ENCODE data around the gene UGT1A4. TPM values are rescaled to one million over a fixed set of nuclear protein-coding genes. Genes with fewer than 3 reads are reported as not detected.
"Not testable (repeated sequence)": the region's sequence is repeated elsewhere in the genome, so short reads cannot be mapped to it uniquely, and the experiment has no call there.

The UGT1A4 gene
- total and polyA plus RNA-seq, 12 donors: not detected

GRCh38 chr2:233699424-233700027, 19.0 kb upstream of the UGT1A4 start:
- Histone ChIP-seq H3K36me3 (no peaks in the 10 kb centered on the region), H3K9me3 (peaks cover 0 to 12% (median 0%) of the 10 kb centered on the region in 11 donors), H3K4me1 (no peaks in the 10 kb centered on the region), H3K4me3 (no peak overlapping the region), H3K27ac (no peak overlapping the region), H3K27me3 (peaks cover 0 to 9% (median 0%) of the 10 kb centered on the region in 7 donors)
- DNase-seq (no peak), ATAC-seq (no peak)
- 87% methylated on average over 8 of the region's 8 CpGs for WGBS, 2 donors
- intact Hi-C loops (cut with DNase I): no loop called here
- no peak for TF ChIP-seq CTCF (IDR thresholded peaks at IDR 0.05)

GRCh38 chr2:233700028-233700635, 18.4 kb upstream of the UGT1A4 start:
- Histone ChIP-seq H3K36me3 (no peaks in the 10 kb centered on the region), H3K9me3 (peaks cover 0 to 15% (median 0%) of the 10 kb centered on the region in 11 donors), H3K4me1 (no peaks in the 10 kb centered on the region), H3K27me3 (peaks cover 0 to 9% (median 0%) of the 10 kb centered on the region in 7 donors), H3K4me3 (no peak overlapping the region), H3K27ac (no peak overlapping the region)
- intact Hi-C loops (cut with DNase I): no loop called here
- no peak for TF ChIP-seq CTCF (IDR thresholded peaks at IDR 0.05)
- DNase-seq (no peak), ATAC-seq (no peak)
- WGBS, 2 donors: 44 to 50% methylated on average over 1 of the region's 1 CpG

- H3K4me3 ChIP-seq; H3K27ac ChIP-seq; DNase-seq; H3K27me3 ChIP-seq; ATAC-seq; intact Hi-C loops (cut with DNase I); H3K4me1 ChIP-seq; H3K36me3 ChIP-seq: not testable (repeated sequence)
- 88 to 92% methylated on average over 5 of the region's 5 CpGs for WGBS, 2 donors
- peaks cover 0 to 15% (median 0%) of the 10 kb centered on the region in 11 donors for H3K9me3 ChIP-seq
These were observed 17.7 kb upstream of the UGT1A4 start for GRCh38 chr2:233700842-233701241.

GRCh38 chr2:233702238-233702637, 16.3 kb upstream of the UGT1A4 start:
- H3K27ac ChIP-seq: no peak overlapping the region
- no peaks in the 10 kb centered on the region for H3K36me3 ChIP-seq
- intact Hi-C loops (cut with DNase I): no loop called here
- no peak for DNase-seq
- peaks cover 0 to 15% (median 0%) of the 10 kb centered on the region in 11 donors for H3K9me3 ChIP-seq
- 29 to 36% methylated on average over 3 of the region's 3 CpGs for WGBS, 2 donors
- no peak for TF ChIP-seq CTCF (IDR thresholded peaks at IDR 0.05)
- H3K4me3 ChIP-seq: no peak overlapping the region
- H3K27me3 ChIP-seq: peaks cover 0 to 9% (median 0%) of the 10 kb centered on the region in 7 donors
- H3K4me1 ChIP-seq: no peaks in the 10 kb centered on the region
- ATAC-seq: no peak

- ATAC-seq: no peak
- Histone ChIP-seq H3K36me3 (no peaks in the 10 kb centered on the region), H3K4me3 (no peak overlapping the region), H3K27me3 (peaks cover 0 to 22% (median 0%) of the 10 kb centered on the region in 7 donors), H3K4me1 (no peaks in the 10 kb centered on the region), H3K9me3 (peaks cover 0 to 15% (median 0%) of the 10 kb centered on the region in 11 donors), H3K27ac (no peak overlapping the region)
- no peak for TF ChIP-seq CTCF (IDR thresholded peaks at IDR 0.05)
- WGBS, 2 donors: 70% methylated on average over 4 of the region's 4 CpGs
- intact Hi-C loops (cut with DNase I): no loop called here
- no peak for DNase-seq
These were observed 12.5 kb upstream of the UGT1A4 start for GRCh38 chr2:233705911-233706506.
